PC-9 (cell line): ENCODE measurements around the gene KLF7. TPM values are rescaled to one million over a fixed set of nuclear protein-coding genes. Genes with fewer than 3 reads are reported as not detected.

ENCODE experiments used
- BruUV-seq: library from RNA; stranded (reverse); fragments of 400-500 nt; replicated peaks from 2 replicates; lab custom pipeline; 2021; lab: Mats Ljungman, UMichigan
- CTCF ChIA-PET: fragments of 300-600 bp; sonication (Branson Sonifier 250); formaldehyde crosslinking; loops from one replicate; lab custom pipeline; 2022; ENCODE audit warnings: antibody characterized with exemption; lab: Charles Lee
- POLR2A ChIA-PET: fragments of 300-600 bp; sonication (Branson Sonifier 250); formaldehyde crosslinking; loops from one replicate; lab custom pipeline; 2022; ENCODE audit warnings: antibody characterized with exemption; ENCODE audit not compliant: unreplicated experiment; lab: Charles Lee
- DNase-seq, 2 experiments: peaks; one replicate each; pipeline versions ENCODE4 v3.0.0 to v3.0.0-alpha.2; 2015 to 2022; ENCODE audit warnings: mixed read lengths in 1 of 2
- H2AFZ ChIP-seq: fragments of 200-600 bp; sonication (generic); 2 replicates; pipeline ENCODE4 v1.8.1; 2017; ENCODE audit warnings: antibody characterized with exemption
- H3F3A ChIP-seq: fragments of 200-600 bp; sonication (generic); 2 replicates; pipeline ENCODE4 v1.8.1; 2017; ENCODE audit warnings: antibody characterized with exemption, mild to moderate bottlenecking, low read depth; ENCODE audit not compliant: insufficient read depth
- H3K27ac ChIP-seq: fragments of 200-600 bp; sonication (generic); 2 replicates; pipeline ENCODE4 v1.6.1; 2016; ENCODE audit warnings: mixed run types
- H3K27me3 ChIP-seq: fragments of 200-600 bp; sonication (generic); 2 replicates; pipeline ENCODE4 v1.6.1; 2016; ENCODE audit warnings: low read depth, mixed run types; ENCODE audit not compliant: insufficient read depth
- H3K36me3 ChIP-seq: fragments of 200-600 bp; sonication (generic); 2 replicates; pipeline ENCODE4 v1.6.1; 2016; ENCODE audit warnings: low read depth, mixed run types
- H3K4me1 ChIP-seq: fragments of 200-600 bp; sonication (generic); replicated peaks from 2 replicates; pipeline ENCODE4 v1.6.1; 2016; ENCODE audit warnings: mixed run types; ENCODE audit not compliant: insufficient read depth
- H3K4me2 ChIP-seq: fragments of 200-600 bp; sonication (generic); 2 replicates; pipeline ENCODE4 v1.6.1; 2017; ENCODE audit warnings: mixed run types
- H3K4me3 ChIP-seq: fragments of 200-600 bp; sonication (generic); 2 replicates; pipeline ENCODE4 v1.6.1; 2016; ENCODE audit warnings: mixed run types
- H3K79me2 ChIP-seq: fragments of 200-600 bp; sonication (generic); 2 replicates; pipeline ENCODE4 v1.6.1; 2017; ENCODE audit warnings: low read depth, mixed run types
- H3K9me2 ChIP-seq: fragments of 200-600 bp; sonication (generic); 2 replicates; pipeline ENCODE4 v1.8.1; 2017; ENCODE audit warnings: mild to moderate bottlenecking; ENCODE audit not compliant: insufficient read depth
- H3K9me3 ChIP-seq: fragments of 200-600 bp; sonication (generic); 2 replicates; pipeline ENCODE4 v1.8.1; 2016; ENCODE audit warnings: low read depth; ENCODE audit not compliant: insufficient read depth
- H4K20me1 ChIP-seq: fragments of 200-600 bp; sonication (generic); 2 replicates; pipeline ENCODE4 v1.8.1; 2017; ENCODE audit not compliant: insufficient read depth
- CTCF ChIP-seq: fragments of 200-600 bp; sonication (generic); conservative IDR thresholded peaks from 2 replicates; pipeline ENCODE4 v1.6.1; 2017; ENCODE audit warnings: mixed run types, antibody characterized with exemption, mild to moderate bottlenecking, moderate library complexity
- EZH2 ChIP-seq: fragments of 200-600 bp; sonication (generic); IDR thresholded peaks from 2 replicates; pipeline ENCODE4 v1.8.0; 2017; ENCODE audit warnings: antibody characterized with exemption, low read depth
- intact Hi-C: fragments of 100-400 bp; cut with micrococcal nuclease; formaldehyde crosslinking; loops from one replicate; pipeline ENCODE4 v1.10.0; 2022; ENCODE audit not compliant: unreplicated experiment
- total RNA-seq: library from RNA; stranded (reverse); gene quantifications from 2 replicates; pipeline ENCODE4 v1.2.3, GENCODE V29; 2021

KLF7 gene
- total RNA-seq, 1 experiment from 2014 or later: 20.0 TPM

- H2AFZ ChIP-seq: no peak overlapping the region
Measured at GRCh38 chr2:207071820-207072219, 93.9 kb downstream of the KLF7 start.

GRCh38 chr2:207067473-207067872 is 98.3 kb downstream of the KLF7 start:
- Histone ChIP-seq H3F3A (no peaks in the 10 kb centered on the region), H2AFZ (no peak overlapping the region), H4K20me1 (no peaks in the 10 kb centered on the region), H3K9me2 (no peaks in the 10 kb centered on the region), H3K36me3 (no peaks in the 10 kb centered on the region), H3K4me1 (no peaks in the 10 kb centered on the region), H3K9me3 (no peaks in the 10 kb centered on the region), H3K27me3 (no peaks in the 10 kb centered on the region), H3K4me3 (no peak overlapping the region), H3K4me2 (no peak overlapping the region), H3K79me2 (no peaks in the 10 kb centered on the region), H3K27ac (no peak overlapping the region)
- POLR2A ChIA-PET: no interaction called here
- CTCF ChIA-PET: no interaction called here
- intact Hi-C loops: no loop called here
- TF ChIP-seq EZH2 (no peak), CTCF (no peak)
- no TSS peak for BruUV-seq
- DNase-seq: no peak

More at GRCh38 chr2:207071820-207072219, 93.9 kb downstream of the KLF7 start:
- no peaks in the 10 kb centered on the region for H3K79me2 ChIP-seq
- intact Hi-C loops: no loop called here
- TF ChIP-seq EZH2: no peak
- TF ChIP-seq CTCF: no peak
- no peaks in the 10 kb centered on the region for H3K9me2 ChIP-seq
- H3K27me3 ChIP-seq: no peaks in the 10 kb centered on the region
- no peaks in the 10 kb centered on the region for H3K9me3 ChIP-seq
- no peak overlapping the region for H3K4me2 ChIP-seq
- no peaks in the 10 kb centered on the region for H4K20me1 ChIP-seq
- H3K4me3 ChIP-seq: no peak overlapping the region
- H3K4me1 ChIP-seq: no peaks in the 10 kb centered on the region
- ChIA-PET POLR2A (no interaction called here), CTCF (no interaction called here)
- H3K27ac ChIP-seq: no peak overlapping the region
- DNase-seq: no peak
- BruUV-seq: no TSS peak
- H3K36me3 ChIP-seq: no peaks in the 10 kb centered on the region
- no peaks in the 10 kb centered on the region for H3F3A ChIP-seq

DNA sequence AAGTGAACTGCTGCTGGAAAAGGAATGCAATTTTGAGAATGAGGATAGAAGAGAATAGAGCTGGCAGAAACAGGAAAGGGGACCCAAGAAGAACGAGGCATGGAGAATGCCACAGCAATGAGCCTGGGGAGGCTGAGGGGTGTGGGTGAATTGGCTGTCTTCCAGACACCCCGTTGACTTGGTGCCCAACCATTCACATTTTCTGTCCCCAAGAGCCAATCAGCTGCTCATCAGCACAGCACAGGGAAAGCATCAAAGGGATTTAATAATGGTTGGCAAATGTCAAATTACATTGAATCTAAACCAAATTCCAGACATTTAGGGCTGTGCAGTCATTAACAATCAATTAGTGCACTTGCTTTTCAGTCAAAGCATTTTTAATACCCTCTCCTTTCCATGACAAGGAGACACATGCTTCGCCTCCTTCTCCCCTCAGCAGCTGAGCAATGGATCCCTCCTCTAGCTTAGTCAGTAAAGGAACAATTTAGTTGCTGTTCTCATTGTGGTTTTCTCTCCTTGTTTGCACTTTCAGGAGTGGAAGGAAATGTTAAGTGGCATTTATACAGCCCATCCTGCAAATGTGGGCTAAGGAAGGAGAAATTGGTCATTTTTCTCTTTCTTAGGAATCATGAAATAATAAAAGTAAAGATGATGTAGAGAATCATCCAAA is 98.8 kb downstream of the KLF7 start:
- H3K4me3 ChIP-seq: no peak overlapping the region
- intact Hi-C loops: no loop called here
- no peak for TF ChIP-seq CTCF
- no peak for TF ChIP-seq EZH2
- H3K4me2 ChIP-seq: no peak overlapping the region
- H3K27ac ChIP-seq: no peak overlapping the region
- ChIA-PET CTCF (no interaction called here), POLR2A (no interaction called here)
- H2AFZ ChIP-seq: no peak overlapping the region
- no peaks in the 10 kb centered on the region for H4K20me1 ChIP-seq
- DNase-seq: no peak
- no peaks in the 10 kb centered on the region for H3K4me1 ChIP-seq
- no peaks in the 10 kb centered on the region for H3K79me2 ChIP-seq
- no peaks in the 10 kb centered on the region for H3K9me3 ChIP-seq
- H3K36me3 ChIP-seq: no peaks in the 10 kb centered on the region
- no peaks in the 10 kb centered on the region for H3K9me2 ChIP-seq
- H3F3A ChIP-seq: no peaks in the 10 kb centered on the region
- no TSS peak for BruUV-seq
- no peaks in the 10 kb centered on the region for H3K27me3 ChIP-seq
